ENCODE results near the gene PRKG1.

PRKG1 gene

GRCh38 chr10:51313773-51314478 is 239.6 kb downstream of the PRKG1 start:
- H3K4me1 ChIP-seq (ENCODE audit: control insufficient read depth, low read depth, low read length) = peaks cover 3% of the 10 kb centered on the region
- WGBS (ENCODE audit: extremely low coverage, insufficient coverage, low lambda C conversion rate) = no CpG with 5 or more reads among the region's 3 CpGs

GRCh38 chr10:51314481-51314880 is 240.2 kb downstream of the PRKG1 start:
- H2BK120ac ChIP-seq (ENCODE audit: low read depth, low read length) = no peak overlapping the region
- no peak overlapping the region for H4K8ac ChIP-seq (ENCODE audit: low read depth, low read length)
- no peak overlapping the region for H4K5ac ChIP-seq (ENCODE audit: low read length)
- no peak overlapping the region for H3K9ac ChIP-seq (ENCODE audit: low read length)
- H2AK5ac ChIP-seq (ENCODE audit: low read length) = no peak overlapping the region
- DNase-seq = no peak
- H3K79me2 ChIP-seq (ENCODE audit: control insufficient read depth, insufficient read depth, low read length) = no peaks in the 10 kb centered on the region
- no peak overlapping the region for H2BK15ac ChIP-seq (replicated peaks; ENCODE audit: low read depth)
- H3K79me1 ChIP-seq (ENCODE audit: low read length) = no peaks in the 10 kb centered on the region
- no peak overlapping the region for H3K4me3 ChIP-seq (ENCODE audit: low read length)
- H3K27me3 ChIP-seq (ENCODE audit: insufficient read depth, low read length, poor library complexity) = no peaks in the 10 kb centered on the region
- H3K18ac ChIP-seq (ENCODE audit: low read length) = no peak overlapping the region
- no peaks in the 10 kb centered on the region for H3K36me3 ChIP-seq (ENCODE audit: control insufficient read depth, insufficient read depth, low read length)
- no peak overlapping the region for H3K56ac ChIP-seq (ENCODE audit: low read length)
- H3K23ac ChIP-seq (ENCODE audit: low read length) = no peak overlapping the region
- WGBS (ENCODE audit: extremely low coverage, insufficient coverage, low lambda C conversion rate) = no CpG with 5 or more reads among the region's 1 CpG
- H3K4ac ChIP-seq (ENCODE audit: low read depth, low read length) = no peak overlapping the region
- no peak overlapping the region for H3K4me2 ChIP-seq (ENCODE audit: low read length)
- H2BK5ac ChIP-seq (ENCODE audit: low read length) = no peak overlapping the region
- peaks cover 3% of the 10 kb centered on the region for H3K4me1 ChIP-seq (ENCODE audit: control insufficient read depth, low read depth, low read length)
- no peak overlapping the region for H3K27ac ChIP-seq (ENCODE audit: low read depth, low read length)

More at GRCh38 chr10:51313773-51314478, 239.6 kb downstream of the PRKG1 start:
- H3K18ac ChIP-seq (ENCODE audit: low read length) = no peak overlapping the region
- no peak overlapping the region for H3K56ac ChIP-seq (ENCODE audit: low read length)
- no peak overlapping the region for H3K9ac ChIP-seq (ENCODE audit: low read length)
- H2AK5ac ChIP-seq (ENCODE audit: low read length) = no peak overlapping the region
- no peak overlapping the region for H3K4me2 ChIP-seq (ENCODE audit: low read length)
- no peak for DNase-seq
- no peak overlapping the region for H4K5ac ChIP-seq (ENCODE audit: low read length)
- no peak overlapping the region for H4K8ac ChIP-seq (ENCODE audit: low read depth, low read length)
- no peak overlapping the region for H3K23ac ChIP-seq (ENCODE audit: low read length)
- no peaks in the 10 kb centered on the region for H3K36me3 ChIP-seq (ENCODE audit: control insufficient read depth, insufficient read depth, low read length)
- H2BK15ac ChIP-seq (replicated peaks; ENCODE audit: low read depth) = no peak overlapping the region
- no peaks in the 10 kb centered on the region for H3K79me1 ChIP-seq (ENCODE audit: low read length)
- no peak overlapping the region for H3K4ac ChIP-seq (ENCODE audit: low read depth, low read length)
- no peak overlapping the region for H3K4me3 ChIP-seq (ENCODE audit: low read length)
- no peak overlapping the region for H3K27ac ChIP-seq (ENCODE audit: low read depth, low read length)
- no peaks in the 10 kb centered on the region for H3K79me2 ChIP-seq (ENCODE audit: control insufficient read depth, insufficient read depth, low read length)
- no peak overlapping the region for H2BK5ac ChIP-seq (ENCODE audit: low read length)
- no peak overlapping the region for H2BK120ac ChIP-seq (ENCODE audit: low read depth, low read length)
- H3K27me3 ChIP-seq (ENCODE audit: insufficient read depth, low read length, poor library complexity) = no peaks in the 10 kb centered on the region

GRCh38 chr10:51318399-51319172 is 244.3 kb downstream of the PRKG1 start:
- Histone ChIP-seq H3K4me3 (ENCODE audit: low read length) (no peak overlapping the region), H3K79me1 (ENCODE audit: low read length) (no peaks in the 10 kb centered on the region), H3K79me2 (ENCODE audit: control insufficient read depth, insufficient read depth, low read length) (no peaks in the 10 kb centered on the region), H3K4me1 (ENCODE audit: control insufficient read depth, low read depth, low read length) (peaks cover 3% of the 10 kb centered on the region), H3K36me3 (ENCODE audit: control insufficient read depth, insufficient read depth, low read length) (no peaks in the 10 kb centered on the region), H3K9ac (ENCODE audit: low read length) (no peak overlapping the region), H3K56ac (ENCODE audit: low read length) (no peak overlapping the region), H2BK15ac (replicated peaks; ENCODE audit: low read depth) (no peak overlapping the region), H3K4me2 (ENCODE audit: low read length) (no peak overlapping the region), H4K5ac (ENCODE audit: low read length) (no peak overlapping the region), H2BK5ac (ENCODE audit: low read length) (no peak overlapping the region), H2AK5ac (ENCODE audit: low read length) (no peak overlapping the region), H3K27ac (ENCODE audit: low read depth, low read length) (no peak overlapping the region), H3K4ac (ENCODE audit: low read depth, low read length) (no peak overlapping the region), H4K8ac (ENCODE audit: low read depth, low read length) (no peak overlapping the region), H3K23ac (ENCODE audit: low read length) (no peak overlapping the region), H3K27me3 (ENCODE audit: insufficient read depth, low read length, poor library complexity) (no peaks in the 10 kb centered on the region), H2BK120ac (ENCODE audit: low read depth, low read length) (no peak overlapping the region), H3K18ac (ENCODE audit: low read length) (no peak overlapping the region)
- no peak for DNase-seq
- no CpG with 5 or more reads among the region's 2 CpGs for WGBS (ENCODE audit: extremely low coverage, insufficient coverage, low lambda C conversion rate)

GRCh38 chr10:51319173-51319435 is 244.8 kb downstream of the PRKG1 start:
- Histone ChIP-seq H3K27me3 (ENCODE audit: insufficient read depth, low read length, poor library complexity) (no peaks in the 10 kb centered on the region), H3K9ac (ENCODE audit: low read length) (no peak overlapping the region), H2AK5ac (ENCODE audit: low read length) (no peak overlapping the region), H2BK15ac (replicated peaks; ENCODE audit: low read depth) (no peak overlapping the region), H3K79me2 (ENCODE audit: control insufficient read depth, insufficient read depth, low read length) (no peaks in the 10 kb centered on the region), H2BK5ac (ENCODE audit: low read length) (no peak overlapping the region), H3K79me1 (ENCODE audit: low read length) (no peaks in the 10 kb centered on the region), H3K4me2 (ENCODE audit: low read length) (no peak overlapping the region), H3K23ac (ENCODE audit: low read length) (no peak overlapping the region), H3K36me3 (ENCODE audit: control insufficient read depth, insufficient read depth, low read length) (no peaks in the 10 kb centered on the region), H3K4me3 (ENCODE audit: low read length) (no peak overlapping the region), H4K5ac (ENCODE audit: low read length) (no peak overlapping the region), H3K27ac (ENCODE audit: low read depth, low read length) (no peak overlapping the region), H3K4me1 (ENCODE audit: control insufficient read depth, low read depth, low read length) (peaks cover 3% of the 10 kb centered on the region), H3K56ac (ENCODE audit: low read length) (no peak overlapping the region), H3K4ac (ENCODE audit: low read depth, low read length) (no peak overlapping the region), H4K8ac (ENCODE audit: low read depth, low read length) (no peak overlapping the region), H3K18ac (ENCODE audit: low read length) (no peak overlapping the region), H2BK120ac (ENCODE audit: low read depth, low read length) (no peak overlapping the region)
- DNase-seq = no peak
- no CpG with 5 or more reads among the region's 1 CpG for WGBS (ENCODE audit: extremely low coverage, insufficient coverage, low lambda C conversion rate)

- Histone ChIP-seq H3K4me2 (ENCODE audit: low read length) (no peak overlapping the region), H2AK5ac (ENCODE audit: low read length) (no peak overlapping the region), H2BK5ac (ENCODE audit: low read length) (no peak overlapping the region), H2BK15ac (replicated peaks; ENCODE audit: low read depth) (no peak overlapping the region), H4K5ac (ENCODE audit: low read length) (no peak overlapping the region), H2BK120ac (ENCODE audit: low read depth, low read length) (no peak overlapping the region), H3K27me3 (ENCODE audit: insufficient read depth, low read length, poor library complexity) (no peaks in the 10 kb centered on the region), H3K56ac (ENCODE audit: low read length) (no peak overlapping the region), H3K9ac (ENCODE audit: low read length) (no peak overlapping the region), H3K18ac (ENCODE audit: low read length) (no peak overlapping the region), H3K4ac (ENCODE audit: low read depth, low read length) (no peak overlapping the region), H3K4me1 (ENCODE audit: control insufficient read depth, low read depth, low read length) (peaks cover 3% of the 10 kb centered on the region), H3K36me3 (ENCODE audit: control insufficient read depth, insufficient read depth, low read length) (no peaks in the 10 kb centered on the region), H3K79me1 (ENCODE audit: low read length) (no peaks in the 10 kb centered on the region), H3K27ac (ENCODE audit: low read depth, low read length) (no peak overlapping the region), H3K4me3 (ENCODE audit: low read length) (no peak overlapping the region), H4K8ac (ENCODE audit: low read depth, low read length) (no peak overlapping the region), H3K23ac (ENCODE audit: low read length) (no peak overlapping the region), H3K79me2 (ENCODE audit: control insufficient read depth, insufficient read depth, low read length) (no peaks in the 10 kb centered on the region)
- DNase-seq = no peak
- WGBS (ENCODE audit: extremely low coverage, insufficient coverage, low lambda C conversion rate) = 100% methylated on average over 1 of the region's 3 CpGs
Observed at GRCh38 chr10:51321300-51321699, 247.0 kb downstream of the PRKG1 start.
